Inflammatory macrophage (primary cell): ENCODE data around the gene LRRC1.

Source experiments
- DNase-seq, 2 donors: peaks; one replicate each; pipeline ENCODE4 v3.0.0-alpha.2; 2020 to 2022

Gene LRRC1

DNA sequence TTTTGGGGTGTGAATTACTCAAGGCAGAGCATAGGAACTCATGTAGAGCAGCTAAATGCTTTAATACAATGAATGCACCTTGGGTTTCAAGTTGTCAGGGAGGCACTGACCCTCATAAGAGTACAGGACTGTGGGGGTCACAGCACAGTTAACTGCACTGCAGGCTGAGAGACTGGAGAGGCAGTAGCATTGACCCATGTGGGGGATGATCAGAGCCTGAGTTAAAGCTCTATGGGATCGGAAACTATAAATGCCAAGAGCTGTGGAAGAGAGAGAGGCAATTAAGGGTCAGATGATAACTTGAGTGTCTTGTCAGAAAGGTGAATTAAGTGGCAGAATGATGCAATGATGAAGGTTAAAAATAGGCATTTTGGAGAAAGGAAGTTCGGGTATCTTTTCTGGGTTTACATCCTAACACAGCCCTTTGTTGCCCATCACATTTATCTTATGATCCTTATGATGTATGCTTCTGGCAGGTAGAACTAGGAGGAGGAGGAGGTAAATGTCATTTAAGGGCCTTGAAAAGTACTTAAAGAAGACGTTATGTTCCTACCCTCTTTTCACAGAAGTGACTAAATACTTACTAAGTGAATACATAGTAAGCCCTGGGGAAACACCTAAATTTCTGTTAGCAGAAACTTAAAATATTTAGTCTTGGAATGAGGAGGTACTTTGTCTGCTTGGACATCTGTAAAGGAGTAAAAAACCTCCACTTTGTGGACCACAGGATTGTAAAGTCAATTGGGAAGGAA lies 24.2 kb downstream of the LRRC1 start:
- no peak for DNase-seq

- DNase-seq, result no peak
Measured at GRCh38 chr6:53822401-53823125, 27.8 kb downstream of the LRRC1 start.

DNA sequence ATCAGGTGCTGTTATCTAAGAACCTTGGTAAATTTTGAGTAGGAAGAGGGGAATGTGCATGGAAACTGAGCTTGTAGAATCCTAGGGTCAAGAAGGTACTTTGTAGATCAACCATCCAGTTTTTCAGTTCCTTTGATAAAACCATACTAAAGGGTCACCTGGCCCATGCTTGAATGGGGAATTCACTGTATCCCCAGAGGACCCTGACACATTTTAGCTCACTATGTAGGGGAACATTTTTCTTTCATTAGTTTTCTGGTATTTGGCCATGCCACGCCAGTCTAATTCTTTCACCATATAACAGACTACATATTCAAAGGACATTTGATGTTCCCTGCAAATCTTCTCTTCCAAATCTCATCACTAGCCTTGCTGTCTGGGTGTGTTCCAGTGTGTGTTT lies 29.9 kb downstream of the LRRC1 start:
- DNase-seq, result no peak

- no peak for DNase-seq
Measured at GRCh38 chr6:53825532-53826321, 30.9 kb downstream of the LRRC1 start.

GRCh38 chr6:53827531-53827930 lies 32.7 kb downstream of the LRRC1 start:
- no peak for DNase-seq

DNA sequence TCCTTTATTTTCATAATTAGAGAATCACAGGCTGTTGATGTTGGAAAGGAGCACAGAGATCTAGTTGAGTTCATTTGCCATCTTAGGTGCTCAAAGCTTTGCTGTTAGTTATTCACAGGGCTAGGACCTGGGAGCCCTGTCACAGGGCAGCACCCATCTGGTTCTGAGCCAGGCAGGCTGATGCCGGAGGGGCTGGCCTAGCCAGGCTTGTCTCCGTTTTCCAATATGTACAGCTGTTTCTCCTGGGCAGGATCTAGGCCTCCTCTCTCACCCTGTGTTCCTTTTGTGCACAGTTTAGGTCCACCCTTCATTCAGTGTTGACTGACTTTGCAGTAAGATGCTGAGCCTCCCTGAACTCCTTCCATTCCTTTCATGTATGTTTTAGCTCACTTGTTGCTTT lies 33.4 kb downstream of the LRRC1 start:
- no peak for DNase-seq

- DNase-seq, result no peak
Measured at GRCh38 chr6:53828966-53829697, 34.3 kb downstream of the LRRC1 start.

DNA sequence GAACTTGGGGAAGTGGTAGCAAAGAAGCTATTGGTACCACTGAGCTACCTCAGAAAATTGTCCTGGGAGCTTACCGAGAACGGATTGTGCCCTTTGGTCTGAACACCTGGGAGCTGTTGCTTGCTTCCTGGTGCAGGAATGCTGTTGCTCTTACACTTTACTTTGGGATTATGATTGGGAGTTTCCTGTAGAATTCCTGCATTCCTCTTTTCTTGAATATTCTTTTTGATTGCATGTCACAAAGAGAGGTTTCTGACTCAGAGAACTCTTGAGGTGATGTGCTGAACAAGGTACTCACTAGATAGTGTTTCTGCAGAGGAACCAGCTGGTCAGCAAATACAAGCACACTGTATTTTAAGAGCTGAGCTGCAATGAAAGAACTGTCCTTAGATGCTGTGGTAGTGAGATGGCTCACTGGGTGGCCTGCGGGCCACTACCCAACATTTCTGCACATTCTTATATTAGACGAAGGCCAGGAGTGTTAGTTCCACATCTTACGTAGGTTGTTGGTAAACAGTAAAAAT lies 35.0 kb downstream of the LRRC1 start:
- DNase-seq, result no peak

GRCh38 chr6:53830366-53830765 lies 35.6 kb downstream of the LRRC1 start:
- DNase-seq, result no peak

DNA sequence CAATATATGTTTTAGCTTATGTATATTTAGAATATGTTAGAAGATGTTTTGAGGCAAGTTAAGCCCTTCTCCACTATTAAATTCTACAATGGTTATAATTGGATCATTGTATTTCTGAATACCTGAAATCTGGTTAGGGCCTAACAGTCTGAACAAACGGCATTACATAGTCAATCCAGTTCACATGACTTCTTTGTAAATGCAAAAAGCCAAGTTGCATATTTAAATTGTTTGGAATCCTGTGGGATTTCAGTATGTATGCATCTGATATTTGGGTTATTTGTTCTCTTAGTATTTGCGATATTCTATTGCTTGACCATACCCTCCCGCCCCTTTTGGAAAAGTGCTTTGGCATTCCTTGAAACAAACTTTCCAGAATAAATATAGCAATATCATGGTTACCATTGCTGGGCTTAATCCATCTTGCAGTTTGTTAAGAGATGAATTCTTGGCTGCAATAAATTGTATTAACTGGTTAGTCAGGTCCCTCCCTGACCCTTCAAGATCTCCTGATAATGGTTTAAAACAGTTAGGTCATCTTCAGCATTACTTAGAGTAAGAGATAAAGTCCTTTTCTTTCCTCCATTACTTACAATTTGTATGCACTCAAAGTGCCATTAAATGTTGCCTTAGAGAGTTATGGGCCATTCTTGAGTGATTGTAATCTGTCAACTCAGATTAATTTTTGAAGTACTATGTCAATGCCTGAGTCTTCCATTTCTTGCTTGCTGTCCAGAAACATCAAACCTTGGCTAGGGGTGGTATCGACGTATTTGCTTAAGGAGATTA lies 36.5 kb downstream of the LRRC1 start:
- DNase-seq, result no peak

DNA sequence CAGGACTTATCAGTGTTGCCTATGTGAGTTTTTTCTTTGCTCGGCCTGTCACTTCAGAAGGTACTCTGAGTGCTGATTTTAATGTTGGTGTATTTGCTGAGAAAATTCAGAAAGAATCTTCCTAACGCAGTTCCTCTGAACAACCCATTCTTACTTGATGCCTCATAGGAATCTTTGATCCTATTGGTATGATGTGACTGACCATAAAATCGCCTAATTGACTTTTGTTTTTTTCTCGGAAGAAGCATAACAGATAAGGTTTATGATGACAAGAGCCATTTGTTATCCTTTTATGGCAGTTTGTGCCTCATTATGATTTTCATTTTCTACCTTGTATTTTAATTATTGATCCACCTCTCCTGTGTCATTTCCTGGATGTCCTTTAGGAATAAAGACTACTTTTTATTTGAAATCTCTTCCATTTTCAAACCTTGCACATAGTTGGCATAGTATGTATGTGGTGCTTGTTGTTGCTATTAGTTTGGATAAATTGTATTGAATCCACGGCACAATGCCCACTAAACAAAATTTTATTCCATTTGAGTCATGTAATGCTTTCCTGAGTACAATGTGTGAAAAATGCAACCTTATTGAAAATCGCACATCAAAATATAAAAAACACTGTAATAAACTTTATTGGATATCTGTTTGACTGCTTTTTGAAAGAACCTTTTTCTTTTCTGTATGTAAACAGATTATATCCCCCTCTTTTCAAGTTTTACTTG lies 37.3 kb downstream of the LRRC1 start:
- no peak for DNase-seq

GRCh38 chr6:53833155-53833554 lies 38.4 kb downstream of the LRRC1 start:
- DNase-seq, result no peak

- DNase-seq, result no peak
Measured at GRCh38 chr6:53834132-53834531, 39.3 kb downstream of the LRRC1 start.

GRCh38 chr6:53837865-53838769 lies 43.3 kb downstream of the LRRC1 start:
- no peak for DNase-seq

- DNase-seq, result no peak
Measured at GRCh38 chr6:53840027-53840426, 45.2 kb downstream of the LRRC1 start.

DNA sequence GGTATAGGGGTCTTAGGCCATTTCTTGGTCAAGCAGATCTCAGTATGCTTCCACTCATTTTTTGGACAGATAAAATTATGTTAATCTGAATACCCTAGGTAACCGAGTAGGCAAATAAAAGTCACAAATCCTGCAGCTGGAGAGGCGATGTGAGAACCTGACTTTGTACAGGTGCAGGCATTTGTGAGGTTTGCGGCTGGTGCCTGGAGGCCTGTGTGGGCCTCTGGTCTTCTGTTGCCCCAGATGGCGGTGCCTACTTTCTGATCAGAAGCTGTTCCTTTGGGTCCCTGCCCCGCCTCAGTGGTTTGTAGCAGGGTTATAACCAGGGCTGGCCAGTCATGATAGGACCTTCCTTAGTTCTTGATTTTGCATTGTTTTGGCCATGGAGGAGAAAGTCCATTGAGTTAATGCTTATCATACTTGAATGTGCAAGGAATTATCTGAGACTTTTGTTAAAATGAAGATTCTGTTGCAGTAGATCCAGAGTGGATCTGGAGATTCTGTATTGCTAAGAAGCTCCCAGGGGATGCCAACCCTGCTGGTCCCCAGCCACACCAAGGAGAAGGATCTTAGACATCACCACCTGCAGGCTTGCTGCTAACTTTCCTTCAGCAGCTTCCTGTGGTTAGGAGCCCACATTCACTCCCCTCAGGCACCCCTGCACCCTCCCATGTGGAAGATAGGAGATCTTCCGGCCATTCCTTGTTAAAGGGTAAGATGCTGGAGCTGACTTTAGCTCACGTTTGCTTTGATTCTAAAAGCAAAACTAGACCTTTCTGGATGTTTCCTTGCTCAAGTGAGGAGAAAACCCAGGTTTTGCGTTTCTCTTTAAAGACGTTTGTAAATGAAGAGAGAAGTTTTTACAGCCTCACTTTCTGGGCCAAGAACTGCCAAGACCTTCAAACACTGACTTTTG lies 50.7 kb downstream of the LRRC1 start:
- no peak for DNase-seq

- no peak for DNase-seq
Measured at GRCh38 chr6:53846250-53846649, 51.4 kb downstream of the LRRC1 start.

- no peak for DNase-seq
Measured at GRCh38 chr6:53847796-53848314, 53.0 kb downstream of the LRRC1 start.
